Stromal cell of bone marrow (primary cell): ENCODE data around the gene ARMH3.
"Not testable (repeated sequence)": the region's sequence is repeated elsewhere in the genome, so short reads cannot be mapped to it uniquely, and the experiment has no call there.

Source experiments
- DNase-seq: peaks from one replicate; pipeline ENCODE4 v3.0.0-alpha.2; 2012; ENCODE audit warnings: low read depth

ARMH3 gene

GRCh38 chr10:102045292-102045691 lies 10.7 kb downstream of the ARMH3 start:
- DNase-seq, result no peak

- no peak for DNase-seq
Observed at GRCh38 chr10:102040305-102041050, 15.5 kb downstream of the ARMH3 start.

DNA sequence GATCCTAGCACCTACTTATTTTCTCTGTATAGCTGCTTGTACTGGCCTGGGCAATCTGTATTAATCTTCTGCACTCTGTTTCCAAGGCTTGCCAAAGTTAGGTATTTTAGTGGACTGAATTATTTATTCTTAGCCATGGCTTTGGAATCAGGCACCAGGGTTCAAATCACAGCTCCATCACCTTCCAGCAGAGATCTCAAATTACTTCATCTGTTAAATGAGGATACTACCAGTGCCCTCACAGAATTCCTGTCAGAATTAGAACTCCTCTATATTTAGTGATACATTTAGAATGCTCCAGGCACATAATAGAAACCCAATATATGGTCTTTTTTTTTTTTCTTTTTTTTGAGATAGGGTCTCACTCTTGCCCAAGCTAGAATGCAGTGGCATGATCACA lies 17.6 kb downstream of the ARMH3 start:
- no peak for DNase-seq

GRCh38 chr10:102035807-102036206 lies 20.2 kb downstream of the ARMH3 start:
- not testable (repeated sequence) for DNase-seq

DNA sequence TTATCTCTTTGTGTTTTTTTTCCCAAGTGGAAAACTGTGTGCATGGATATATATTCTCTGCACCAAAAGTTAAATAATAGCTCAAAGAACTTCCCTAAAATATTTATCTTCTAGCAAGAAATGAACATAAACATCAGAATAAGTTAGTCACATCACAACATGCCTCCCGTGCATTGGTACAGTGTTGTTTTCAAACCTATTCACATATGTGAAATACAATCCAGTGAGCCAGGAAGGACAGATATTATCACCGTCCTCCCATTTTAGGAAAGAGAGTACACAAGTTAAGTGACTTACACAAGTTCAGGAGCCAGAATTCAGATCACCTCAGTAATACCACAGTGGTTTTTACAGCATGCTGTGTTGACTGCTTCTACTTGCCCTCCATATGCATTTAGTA lies 22.2 kb downstream of the ARMH3 start:
- no peak for DNase-seq

DNA sequence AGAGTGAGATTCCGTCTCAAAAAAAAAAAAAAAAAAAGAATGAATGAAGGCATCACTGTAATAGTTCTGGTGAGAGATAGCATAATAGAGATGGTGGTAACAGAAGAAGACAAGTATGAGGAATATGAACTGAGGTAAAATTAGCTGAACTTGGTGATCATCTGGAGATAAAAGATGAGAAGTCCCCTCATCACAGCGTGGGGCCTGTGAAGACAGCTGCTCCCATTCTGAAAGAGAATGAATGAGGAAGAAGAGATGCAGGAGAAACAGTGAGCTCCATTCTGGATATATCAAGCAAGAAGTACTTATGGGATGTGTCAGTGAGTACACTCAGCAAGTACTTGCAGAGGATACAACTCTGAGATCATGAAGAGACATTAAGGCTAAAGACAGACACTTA lies 28.7 kb downstream of the ARMH3 start:
- DNase-seq, result no peak

DNA sequence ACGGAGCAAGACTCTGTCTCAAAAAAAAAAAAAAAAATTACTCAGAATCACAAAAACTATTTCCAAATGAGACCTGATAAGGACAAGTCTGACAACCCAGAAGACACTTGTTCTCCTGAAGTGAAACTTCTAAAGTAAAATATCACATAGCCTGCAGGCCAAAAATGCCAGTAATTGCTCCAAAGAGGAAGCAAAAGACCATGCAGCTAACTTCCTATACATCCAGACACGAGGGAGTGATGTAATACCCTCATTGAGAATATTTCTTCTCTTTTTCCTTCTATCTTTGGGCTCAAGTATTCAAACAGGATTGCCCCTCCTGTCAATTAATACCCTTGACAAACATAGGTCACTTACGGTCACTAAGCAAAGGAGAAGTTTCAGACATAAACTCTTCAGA lies 31.2 kb downstream of the ARMH3 start:
- DNase-seq, result no peak

DNA sequence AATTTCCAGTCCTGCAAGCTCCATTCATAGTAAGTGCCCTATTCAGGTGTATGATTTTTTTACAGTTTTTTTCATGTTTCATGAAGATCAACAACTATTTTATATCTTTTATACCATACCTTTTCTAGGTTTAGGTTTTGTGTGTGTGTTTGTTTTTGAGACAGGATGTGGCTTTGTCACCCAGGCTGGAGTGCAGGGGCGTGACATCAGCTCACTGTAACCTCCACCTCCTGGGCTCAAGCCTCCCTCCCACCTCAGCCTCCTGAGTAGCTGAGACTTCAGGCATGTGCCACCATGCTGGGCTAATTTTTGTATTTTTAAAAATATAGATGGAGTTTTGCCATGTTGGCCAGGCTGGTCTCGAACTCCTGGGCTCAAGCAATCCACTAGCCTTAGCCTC lies 35.0 kb downstream of the ARMH3 start:
- DNase-seq, result no peak

GRCh38 chr10:102017295-102017694 lies 38.7 kb downstream of the ARMH3 start:
- DNase-seq, result no peak

DNA sequence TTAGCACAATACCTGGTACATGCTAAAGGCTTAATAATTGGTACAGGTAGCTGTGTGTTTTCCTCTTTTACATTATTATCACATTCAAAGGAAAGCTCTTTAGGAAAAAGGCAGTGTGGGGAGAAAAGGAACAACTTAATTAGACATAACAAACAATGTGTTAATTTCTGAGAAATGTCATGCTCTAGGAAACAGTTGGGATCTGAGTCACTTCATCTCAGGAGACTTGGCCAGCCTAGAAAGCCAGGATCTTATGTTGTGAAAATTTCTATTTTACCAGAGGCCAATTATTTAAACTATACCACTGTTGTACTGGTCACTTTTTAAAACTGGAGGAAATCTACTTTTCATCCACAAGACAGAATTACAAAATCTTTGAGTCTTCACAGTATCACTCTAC lies 39.6 kb downstream of the ARMH3 start:
- no peak for DNase-seq

- no peak for DNase-seq
Observed at GRCh38 chr10:102010961-102011360, 45.0 kb downstream of the ARMH3 start.

- DNase-seq, result peak; percentile 84
Observed at GRCh38 chr10:102009801-102010425, 46.1 kb downstream of the ARMH3 start.

DNA sequence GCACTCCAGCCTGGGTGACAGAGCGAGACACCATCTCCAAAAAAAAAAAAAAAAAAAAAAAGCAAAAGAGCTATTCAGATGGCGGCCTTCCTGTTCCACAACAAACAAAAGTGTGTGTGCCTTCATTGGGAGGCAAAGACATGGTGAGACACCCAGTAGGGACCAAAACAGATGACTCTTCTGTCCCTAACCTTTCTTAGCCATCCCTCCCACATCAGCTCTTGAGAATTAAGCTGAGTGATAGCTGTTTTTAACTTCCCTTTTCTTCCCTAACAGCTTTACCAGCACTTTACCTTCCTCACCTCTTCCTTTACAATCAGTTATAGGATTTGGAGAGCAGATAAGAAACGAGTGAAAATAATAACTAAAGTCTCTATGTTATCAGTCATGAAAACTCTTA lies 48.2 kb downstream of the ARMH3 start:
- DNase-seq, result no peak

DNA sequence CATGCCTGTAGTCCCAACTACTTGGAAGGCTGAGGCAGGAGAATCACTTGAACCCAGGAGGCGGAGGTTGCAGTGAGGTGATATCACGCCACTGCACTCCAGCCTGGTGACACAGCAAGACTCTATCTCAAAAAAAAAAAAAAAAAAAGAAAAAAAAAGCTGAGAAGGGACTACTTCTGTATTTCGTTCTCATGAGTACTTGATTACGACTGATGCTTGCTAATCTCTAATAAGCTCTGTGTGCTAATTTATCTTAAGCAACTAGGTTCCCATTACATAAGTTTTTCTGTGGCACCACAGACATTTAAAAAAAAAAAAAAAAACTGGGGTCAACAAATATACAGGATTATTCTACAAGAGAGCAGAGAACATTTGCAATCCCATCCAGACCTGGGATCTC lies 48.9 kb downstream of the ARMH3 start:
- not testable (repeated sequence) for DNase-seq

DNA sequence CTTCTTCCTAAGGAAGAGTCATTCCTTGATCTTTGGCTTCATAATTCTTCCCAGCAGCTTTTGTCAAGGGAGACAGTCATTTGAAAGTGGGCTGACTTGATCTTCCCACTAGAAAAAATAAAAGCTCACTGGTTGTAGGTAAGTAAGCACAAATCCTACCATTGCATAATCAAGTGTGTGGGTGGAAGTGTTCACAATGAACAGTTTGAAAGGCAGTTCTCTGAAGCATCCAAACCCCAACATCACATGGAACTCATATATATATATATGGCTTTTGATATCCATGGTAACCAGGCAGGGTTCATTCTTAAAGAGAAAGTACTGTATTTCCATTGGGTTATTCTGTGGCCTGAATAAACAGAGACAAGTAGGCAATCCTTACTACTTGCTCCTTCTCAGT lies 51.6 kb downstream of the ARMH3 start:
- peak; percentile 40 for DNase-seq

- peak; percentile 53 for DNase-seq
Observed at GRCh38 chr10:102003541-102003940, 52.4 kb downstream of the ARMH3 start.

GRCh38 chr10:102001435-102002068 lies 54.4 kb downstream of the ARMH3 start:
- no peak for DNase-seq

GRCh38 chr10:101997803-101998202 lies 58.2 kb downstream of the ARMH3 start:
- no peak for DNase-seq

DNA sequence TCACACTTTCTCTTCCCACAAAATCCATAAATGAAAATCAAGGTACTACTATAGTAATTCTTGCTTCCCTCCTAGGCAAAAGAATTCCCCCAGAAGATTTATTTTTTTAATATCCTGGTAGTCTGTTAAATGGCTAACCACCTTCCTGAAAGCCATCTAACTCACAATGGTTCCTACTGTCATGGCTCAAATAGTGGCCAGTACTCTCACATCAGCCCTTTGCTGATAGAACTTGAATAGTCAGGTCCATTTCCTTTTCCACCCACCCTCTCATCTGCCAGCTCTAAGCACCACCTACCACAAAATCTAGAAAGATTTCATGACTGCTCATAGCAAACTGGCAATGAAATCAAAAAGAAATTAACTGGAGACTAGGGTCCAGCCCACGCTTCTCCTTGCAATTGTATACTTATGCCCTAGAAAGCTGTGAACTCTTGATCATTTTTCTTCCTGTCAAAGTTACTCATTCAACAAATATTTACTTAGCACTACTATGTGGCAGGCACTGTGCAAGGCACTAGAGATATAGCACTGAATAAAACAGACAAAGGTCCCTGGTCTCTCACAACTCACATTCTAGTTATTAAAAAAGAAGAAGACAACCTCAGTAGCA lies 60.4 kb downstream of the ARMH3 start:
- DNase-seq, result no peak

- DNase-seq, result no peak
Observed at GRCh38 chr10:101993651-101994200, 62.2 kb downstream of the ARMH3 start.

- no peak for DNase-seq
Observed at GRCh38 chr10:101993221-101993620, 62.8 kb downstream of the ARMH3 start.

DNA sequence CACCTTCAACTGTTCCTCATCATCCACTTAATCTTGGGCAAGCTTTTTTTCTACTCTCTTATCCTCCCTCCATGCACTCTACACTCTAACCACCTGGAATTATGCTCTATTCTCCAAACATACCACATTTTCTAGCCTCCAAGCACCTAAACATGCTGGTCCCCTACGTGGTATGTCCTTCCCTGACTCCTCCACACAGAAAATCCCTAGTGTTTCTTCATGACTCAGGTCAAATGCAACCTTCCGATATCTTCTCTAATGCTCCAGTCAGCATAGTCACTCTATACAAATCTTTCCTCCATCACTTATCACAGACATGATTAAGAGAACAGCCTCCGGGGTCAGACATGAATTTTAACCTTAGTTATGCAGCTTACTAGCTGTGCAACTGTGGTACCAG lies 68.8 kb downstream of the ARMH3 start:
- DNase-seq, result no peak

DNA sequence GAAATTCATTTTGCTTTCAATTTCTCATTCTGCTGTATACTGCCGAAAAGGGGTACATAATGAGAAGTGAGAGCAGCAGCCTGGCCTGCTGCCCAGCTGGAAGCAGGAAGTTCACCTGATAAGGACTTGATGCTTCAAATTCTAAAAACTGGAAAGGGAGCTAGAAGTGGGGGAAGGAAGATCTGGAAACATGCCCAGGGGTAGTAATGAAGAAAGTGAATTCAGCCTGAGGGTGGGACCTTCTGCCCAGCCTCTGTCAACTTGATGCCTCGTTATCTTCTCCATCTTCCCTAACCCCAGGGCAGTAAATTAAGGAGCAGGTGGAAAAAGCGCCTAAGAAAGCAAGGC lies 69.4 kb downstream of the ARMH3 start:
- no peak for DNase-seq
